HEK293T (cell line): ENCODE results near the gene WIZ.

ENCODE experiments used
- LEF1 ChIP-seq: fragments of 450-650 bp; IDR thresholded peaks from 2 replicates; pipeline ENCODE4 v1.6.1; 2017; ENCODE audit warnings: mild to moderate bottlenecking, borderline replicate concordance
- SP1 ChIP-seq: fragments of 450-650 bp; IDR thresholded peaks from 2 replicates; pipeline ENCODE4 v1.6.1; 2017
- SUZ12 ChIP-seq: fragments of 450-650 bp; IDR thresholded peaks from 2 replicates; pipeline ENCODE4 v1.6.1; 2016; ENCODE audit warnings: mild to moderate bottlenecking

- TF ChIP-seq SP1: no peak
- TF ChIP-seq SUZ12: no peak
- no peak for TF ChIP-seq LEF1
These were observed 28.0 kb downstream of the WIZ start for GRCh38 chr19:15421721-15422260.
